Measurements from ENCODE around the gene KCNJ16.

The KCNJ16 gene

GRCh38 chr17:70172923-70173322, 97.9 kb downstream of the KCNJ16 start:
- DNase-seq = no peak

GRCh38 chr17:70173681-70174080, 98.7 kb downstream of the KCNJ16 start:
- DNase-seq = no peak

- no peak for DNase-seq
Measured at GRCh38 chr17:70181376-70181775, 106.4 kb downstream of the KCNJ16 start.

GRCh38 chr17:70181866-70182265, 106.8 kb downstream of the KCNJ16 start:
- no peak for DNase-seq

GRCh38 chr17:70183508-70183907, 108.5 kb downstream of the KCNJ16 start:
- no peak for DNase-seq

GRCh38 chr17:70184207-70184606, 109.2 kb downstream of the KCNJ16 start:
- no peak for DNase-seq

GRCh38 chr17:70184770-70185169, 109.7 kb downstream of the KCNJ16 start:
- DNase-seq = no peak

All from stimulated activated CD4-positive, alpha-beta T cell treated with anti-CD3 and anti-CD28 coated beads, Interleukin-2, amount 100 ng/mL, for 24 hours (primary cell).